A673 (cell line): ENCODE measurements around the gene TCP11L2.

Experiments used
- CTCF ChIP-seq: fragments of 300-800, 200-600 bp; sonication (generic); conservative IDR thresholded peaks from 2 replicates; pipeline ENCODE4 v1.5.1; 2017; ENCODE audit warnings: low read depth, mild to moderate bottlenecking, antibody characterized with exemption, low read length, moderate library complexity, mixed read lengths
- EZH2 ChIP-seq: fragments of 200-600 bp; sonication (generic); IDR thresholded peaks from 2 replicates; pipeline ENCODE4 v1.6.1; 2017; ENCODE audit warnings: borderline replicate concordance, low read depth, mild to moderate bottlenecking, mixed read lengths, antibody characterized with exemption, low read length; ENCODE audit not compliant: poor library complexity, severe bottlenecking

- TF ChIP-seq CTCF (no peak), EZH2 (no peak)
Measured at GRCh38 chr12:106276032-106276740, 26.3 kb upstream of the TCP11L2 start.
